ENCODE results near the gene LGALSL.

The LGALSL gene

DNA sequence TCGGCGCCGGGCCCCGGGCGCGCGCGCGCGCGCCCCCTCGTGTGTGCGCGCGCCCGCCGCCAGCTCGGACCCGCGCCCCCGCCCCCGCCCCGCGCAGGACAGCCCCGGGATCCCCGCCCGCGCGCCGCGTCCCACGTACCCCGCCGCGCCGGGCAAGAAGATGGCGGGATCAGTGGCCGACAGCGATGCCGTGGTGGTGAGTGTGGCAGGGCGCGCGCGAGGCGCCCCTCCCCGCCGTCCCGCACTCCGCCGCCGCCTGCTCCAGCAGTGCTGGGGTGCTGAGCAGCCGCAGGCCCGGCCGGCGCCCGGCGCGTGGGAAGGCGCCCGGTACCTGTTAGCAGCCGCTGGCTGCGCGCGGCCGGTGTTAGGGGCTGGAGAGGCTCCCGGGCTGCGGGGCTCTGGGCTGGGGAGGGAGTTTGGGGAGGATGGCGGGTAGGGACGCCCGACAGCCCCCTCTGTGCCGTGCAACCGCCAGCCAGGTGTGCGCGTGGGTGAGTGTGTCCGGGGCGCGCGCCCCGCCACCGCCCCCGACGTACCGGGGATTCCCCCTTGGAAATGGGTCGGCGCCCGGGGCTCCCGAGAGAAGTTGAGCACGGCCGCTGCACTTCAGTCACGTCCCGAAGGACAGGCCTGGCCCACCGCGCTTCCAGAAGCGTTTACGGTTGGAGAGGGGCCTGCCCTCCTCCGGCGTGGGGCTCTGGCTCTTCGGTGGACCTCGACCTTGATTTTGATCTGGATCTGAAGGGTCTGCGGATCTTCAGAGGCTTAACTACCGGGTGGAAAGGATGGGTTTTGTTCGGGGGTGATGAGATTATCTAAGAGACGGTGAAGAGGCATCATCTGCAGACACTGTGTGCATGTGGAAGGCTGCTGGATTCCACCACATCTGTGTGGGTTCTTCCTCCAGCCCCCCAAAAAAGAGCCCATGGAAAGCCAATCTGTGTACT, 697 bp downstream of the LGALSL start:
- no peaks in the 10 kb centered on the region for H3K27me3 ChIP-seq (replicated peaks; ENCODE audit: control insufficient read depth, insufficient read depth, low read length)
- H3K36me3 ChIP-seq (ENCODE audit: control insufficient read depth, insufficient read depth, low read length), result no peaks in the 10 kb centered on the region
- TF ChIP-seq, protein P1, sequence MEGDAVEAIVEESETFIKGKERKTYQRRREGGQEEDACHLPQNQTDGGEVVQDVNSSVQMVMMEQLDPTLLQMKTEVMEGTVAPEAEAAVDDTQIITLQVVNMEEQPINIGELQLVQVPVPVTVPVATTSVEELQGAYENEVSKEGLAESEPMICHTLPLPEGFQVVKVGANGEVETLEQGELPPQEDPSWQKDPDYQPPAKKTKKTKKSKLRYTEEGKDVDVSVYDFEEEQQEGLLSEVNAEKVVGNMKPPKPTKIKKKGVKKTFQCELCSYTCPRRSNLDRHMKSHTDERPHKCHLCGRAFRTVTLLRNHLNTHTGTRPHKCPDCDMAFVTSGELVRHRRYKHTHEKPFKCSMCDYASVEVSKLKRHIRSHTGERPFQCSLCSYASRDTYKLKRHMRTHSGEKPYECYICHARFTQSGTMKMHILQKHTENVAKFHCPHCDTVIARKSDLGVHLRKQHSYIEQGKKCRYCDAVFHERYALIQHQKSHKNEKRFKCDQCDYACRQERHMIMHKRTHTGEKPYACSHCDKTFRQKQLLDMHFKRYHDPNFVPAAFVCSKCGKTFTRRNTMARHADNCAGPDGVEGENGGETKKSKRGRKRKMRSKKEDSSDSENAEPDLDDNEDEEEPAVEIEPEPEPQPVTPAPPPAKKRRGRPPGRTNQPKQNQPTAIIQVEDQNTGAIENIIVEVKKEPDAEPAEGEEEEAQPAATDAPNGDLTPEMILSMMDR (IDR thresholded peaks at IDR 0.05; ENCODE audit: insufficient read depth, low read length, poor library complexity, severe bottlenecking), result no peak
- peak; percentile 81 for DNase-seq (ENCODE audit: extremely low read depth, insufficient read length)
- H3K4me3 ChIP-seq (replicated peaks; ENCODE audit: low read depth, low read length), result peak overlapping the region; percentile 78

DNA sequence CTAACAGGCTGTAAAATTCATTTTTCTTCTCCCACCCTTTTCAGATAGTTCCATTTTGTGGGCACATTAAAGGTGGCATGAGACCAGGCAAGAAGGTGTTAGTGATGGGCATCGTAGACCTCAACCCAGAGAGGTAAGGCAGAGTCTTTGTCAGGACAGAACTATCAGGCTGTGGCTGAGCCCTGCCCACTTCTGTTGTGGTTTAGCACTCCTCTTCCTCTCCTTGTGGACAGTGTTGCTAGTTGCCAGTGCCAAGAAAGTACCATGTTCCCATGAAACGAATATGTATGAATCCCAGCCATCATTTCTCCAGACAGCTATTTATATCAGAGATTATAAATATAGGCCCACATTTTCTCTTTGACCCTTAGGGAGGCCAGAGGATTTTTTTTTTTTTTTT, 1.6 kb downstream of the LGALSL start:
- H3K36me3 ChIP-seq (ENCODE audit: control insufficient read depth, insufficient read depth, low read length), result no peaks in the 10 kb centered on the region
- H3K27me3 ChIP-seq (replicated peaks; ENCODE audit: control insufficient read depth, insufficient read depth, low read length), result no peaks in the 10 kb centered on the region
- no peak for DNase-seq (ENCODE audit: extremely low read depth, insufficient read length)
- TF ChIP-seq, protein P1 (IDR thresholded peaks at IDR 0.05; ENCODE audit: insufficient read depth, low read length, poor library complexity, severe bottlenecking), result no peak
- H3K4me3 ChIP-seq (replicated peaks; ENCODE audit: low read depth, low read length), result no peak overlapping the region

DNA sequence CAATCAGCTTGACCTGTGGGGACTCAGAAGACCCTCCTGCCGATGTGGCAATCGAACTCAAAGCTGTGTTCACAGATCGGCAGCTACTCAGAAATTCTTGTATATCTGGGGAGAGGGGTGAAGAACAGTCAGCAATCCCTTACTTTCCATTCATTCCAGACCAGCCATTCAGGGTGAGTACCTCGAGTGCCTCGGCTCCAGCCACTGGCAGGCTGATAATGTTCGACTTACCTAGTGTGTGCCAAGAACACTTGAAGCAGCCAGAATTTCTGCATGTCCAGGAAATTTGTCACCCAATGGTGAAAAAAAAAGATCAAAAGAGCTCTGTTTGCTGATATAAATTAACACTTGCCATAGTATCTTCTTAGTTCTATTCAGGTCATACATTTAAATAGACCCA, 2.3 kb downstream of the LGALSL start:
- Histone ChIP-seq H3K4me3 (replicated peaks; ENCODE audit: low read depth, low read length) (no peak overlapping the region), H3K27me3 (replicated peaks; ENCODE audit: control insufficient read depth, insufficient read depth, low read length) (no peaks in the 10 kb centered on the region), H3K36me3 (ENCODE audit: control insufficient read depth, insufficient read depth, low read length) (no peaks in the 10 kb centered on the region)
- TF ChIP-seq, protein P1 (IDR thresholded peaks at IDR 0.05; ENCODE audit: insufficient read depth, low read length, poor library complexity, severe bottlenecking), result no peak
- DNase-seq (ENCODE audit: extremely low read depth, insufficient read length), result no peak

DNA sequence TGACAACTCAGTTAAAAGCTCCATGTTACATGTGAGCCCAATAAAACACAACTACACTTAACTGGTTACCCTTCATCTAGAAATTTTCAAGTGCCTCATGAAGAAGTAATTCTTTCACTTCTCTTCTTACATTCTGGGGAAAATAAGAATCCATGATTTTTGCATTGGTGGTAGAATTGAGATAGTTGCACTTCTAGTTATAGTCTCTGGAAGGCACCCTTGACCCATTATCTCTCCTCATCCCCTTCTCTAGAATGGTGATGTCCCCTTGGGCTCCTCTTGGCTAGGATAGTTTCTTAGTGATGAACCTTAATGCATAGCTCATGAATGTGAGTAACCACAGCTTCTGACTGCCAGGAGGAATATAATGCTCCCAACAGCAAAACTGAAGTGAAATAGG, 3.6 kb downstream of the LGALSL start:
- H3K27me3 ChIP-seq (replicated peaks; ENCODE audit: control insufficient read depth, insufficient read depth, low read length), result no peaks in the 10 kb centered on the region
- TF ChIP-seq, protein P1 (IDR thresholded peaks at IDR 0.05; ENCODE audit: insufficient read depth, low read length, poor library complexity, severe bottlenecking), result peak; percentile 11
- no peaks in the 10 kb centered on the region for H3K36me3 ChIP-seq (ENCODE audit: control insufficient read depth, insufficient read depth, low read length)
- no peak for DNase-seq (ENCODE audit: extremely low read depth, insufficient read length)
- H3K4me3 ChIP-seq (replicated peaks; ENCODE audit: low read depth, low read length), result no peak overlapping the region

DNA sequence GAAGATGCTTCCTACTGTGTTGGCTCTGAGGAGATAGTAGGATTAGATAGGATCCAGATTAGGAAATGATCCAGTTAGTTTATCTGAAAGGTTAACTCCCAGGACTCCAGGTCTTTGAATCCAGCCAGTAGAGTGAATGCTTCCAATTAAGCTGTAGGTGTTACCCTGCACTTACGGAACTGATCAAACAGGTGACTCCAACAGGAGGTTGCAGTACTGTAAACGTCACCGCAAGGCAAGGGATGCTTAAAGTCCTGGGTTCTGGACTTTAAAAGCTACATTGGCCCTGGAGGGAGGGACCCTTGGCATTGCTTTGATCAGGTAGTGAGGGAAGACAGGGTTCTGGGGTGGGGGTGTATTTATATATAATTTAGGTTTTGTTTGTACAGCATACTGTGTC, 5.6 kb downstream of the LGALSL start:
- no peak for DNase-seq (ENCODE audit: extremely low read depth, insufficient read length)
- Histone ChIP-seq H3K27me3 (replicated peaks; ENCODE audit: control insufficient read depth, insufficient read depth, low read length) (no peaks in the 10 kb centered on the region), H3K36me3 (ENCODE audit: control insufficient read depth, insufficient read depth, low read length) (no peaks in the 10 kb centered on the region), H3K4me3 (replicated peaks; ENCODE audit: low read depth, low read length) (no peak overlapping the region)
- TF ChIP-seq, protein P1 (IDR thresholded peaks at IDR 0.05; ENCODE audit: insufficient read depth, low read length, poor library complexity, severe bottlenecking), result no peak

All from GM06990 (cell line).